SK-N-SH (cell line): Measurements from ENCODE around the gene ENPP7.

Source experiments
- EP300 ChIP-seq, 2 experiments: IDR thresholded peaks; 2 replicates each; pipeline versions ENCODE4 v1.4.0 to v1.6.1; 2012; ENCODE audit warnings: borderline replicate concordance in 1 of 2, low read depth in 1 of 2, low read length in 1 of 2
- FOSL2 ChIP-seq: IDR thresholded peaks from 2 replicates; pipeline ENCODE4 v1.4.0; 2012; ENCODE audit warnings: low read depth, mild to moderate bottlenecking, moderate library complexity, borderline replicate concordance
- GABPA ChIP-seq: IDR thresholded peaks from 2 replicates; pipeline ENCODE4 v1.4.0; 2012; ENCODE audit warnings: low read depth, mild to moderate bottlenecking
- MAX ChIP-seq: IDR thresholded peaks from 2 replicates; pipeline ENCODE4 v1.4.0; 2012; ENCODE audit warnings: low read depth
- POLR2AphosphoS5 ChIP-seq: IDR thresholded peaks from 2 replicates; pipeline ENCODE4 v1.6.1; 2012; ENCODE audit warnings: low read depth, low read length
- RCOR1 ChIP-seq: fragments of 150-350 bp; IDR thresholded peaks from 2 replicates; pipeline ENCODE4 v1.6.1; 2017; ENCODE audit warnings: antibody characterized with exemption, low read length
- RXRA ChIP-seq: IDR thresholded peaks from 2 replicates; pipeline ENCODE4 v1.4.0; 2012; ENCODE audit warnings: low read depth, mild to moderate bottlenecking, borderline replicate concordance
- SMC3 ChIP-seq: IDR thresholded peaks from 2 replicates; pipeline ENCODE4 v1.6.1; 2012; ENCODE audit warnings: low read depth, low read length, improper control_type of control experiment
- TAF1 ChIP-seq: IDR thresholded peaks from 2 replicates; pipeline ENCODE4 v1.6.1; 2012; ENCODE audit warnings: low read depth, mild to moderate bottlenecking, low read length, moderate library complexity, borderline replicate concordance
- TEAD4 ChIP-seq: IDR thresholded peaks from 2 replicates; pipeline ENCODE4 v1.4.0; 2012; ENCODE audit warnings: mild to moderate bottlenecking, borderline replicate concordance; ENCODE audit not compliant: insufficient read depth
- YY1 ChIP-seq: IDR thresholded peaks from 2 replicates; pipeline ENCODE4 v1.4.0; 2012; ENCODE audit warnings: low read depth, mild to moderate bottlenecking
- TF ChIP-seq, protein P1 (sequence below): fragments of 200-600 bp; sonication (generic); IDR thresholded peaks from 2 replicates; pipeline ENCODE4 v1.6.1; 2017; ENCODE audit warnings: antibody characterized with exemption, mild to moderate bottlenecking, moderate library complexity
- TF ChIP-seq, protein P2 (sequence below): fragments of 150-350 bp; IDR thresholded peaks from 2 replicates; pipeline ENCODE4 v1.6.1; 2016; ENCODE audit warnings: mild to moderate bottlenecking, low read depth, low read length
- TF ChIP-seq, protein P3 (sequence below): IDR thresholded peaks from 2 replicates; pipeline ENCODE4 v1.6.1; 2012; ENCODE audit warnings: mild to moderate bottlenecking, low read depth, low read length, moderate library complexity

DNA sequence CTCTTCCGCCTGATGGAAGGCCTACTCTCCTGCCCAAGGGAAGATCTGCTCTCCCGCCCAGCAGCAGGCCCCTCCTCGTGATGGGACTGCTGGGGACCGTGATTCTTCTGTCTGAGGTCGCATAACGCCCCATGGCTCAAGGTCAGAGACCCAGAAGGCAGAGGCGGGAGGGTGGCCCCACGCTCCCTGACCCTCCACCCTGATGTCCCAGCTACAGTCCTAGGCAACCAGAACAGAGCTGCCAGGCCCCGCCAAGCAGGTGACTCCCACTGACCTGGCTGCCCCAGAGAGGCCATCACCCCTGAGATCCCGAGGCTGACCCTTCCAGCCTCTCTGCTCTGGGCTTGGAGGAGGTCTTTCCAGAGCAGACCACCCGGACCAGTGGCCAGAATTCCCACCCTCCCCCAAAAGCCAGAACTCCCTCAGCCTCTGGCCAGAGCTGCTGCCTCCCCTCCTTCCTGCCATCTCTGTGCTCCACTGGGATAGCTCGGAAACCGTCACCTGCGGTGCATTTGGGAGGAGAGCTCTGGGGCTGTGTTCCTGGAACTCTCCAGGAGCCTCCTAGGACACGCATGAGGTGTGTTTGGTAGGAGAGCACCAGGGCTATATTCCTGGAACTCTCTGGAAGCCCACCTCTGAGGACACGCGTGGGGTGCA is 7.3 kb downstream of the ENPP7 start:
- TF ChIP-seq, protein P1, sequence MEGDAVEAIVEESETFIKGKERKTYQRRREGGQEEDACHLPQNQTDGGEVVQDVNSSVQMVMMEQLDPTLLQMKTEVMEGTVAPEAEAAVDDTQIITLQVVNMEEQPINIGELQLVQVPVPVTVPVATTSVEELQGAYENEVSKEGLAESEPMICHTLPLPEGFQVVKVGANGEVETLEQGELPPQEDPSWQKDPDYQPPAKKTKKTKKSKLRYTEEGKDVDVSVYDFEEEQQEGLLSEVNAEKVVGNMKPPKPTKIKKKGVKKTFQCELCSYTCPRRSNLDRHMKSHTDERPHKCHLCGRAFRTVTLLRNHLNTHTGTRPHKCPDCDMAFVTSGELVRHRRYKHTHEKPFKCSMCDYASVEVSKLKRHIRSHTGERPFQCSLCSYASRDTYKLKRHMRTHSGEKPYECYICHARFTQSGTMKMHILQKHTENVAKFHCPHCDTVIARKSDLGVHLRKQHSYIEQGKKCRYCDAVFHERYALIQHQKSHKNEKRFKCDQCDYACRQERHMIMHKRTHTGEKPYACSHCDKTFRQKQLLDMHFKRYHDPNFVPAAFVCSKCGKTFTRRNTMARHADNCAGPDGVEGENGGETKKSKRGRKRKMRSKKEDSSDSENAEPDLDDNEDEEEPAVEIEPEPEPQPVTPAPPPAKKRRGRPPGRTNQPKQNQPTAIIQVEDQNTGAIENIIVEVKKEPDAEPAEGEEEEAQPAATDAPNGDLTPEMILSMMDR = no peak
- no peak for TF ChIP-seq POLR2AphosphoS5
- no peak for TF ChIP-seq MAX
- TF ChIP-seq FOSL2 = no peak
- TF ChIP-seq, protein P2, sequence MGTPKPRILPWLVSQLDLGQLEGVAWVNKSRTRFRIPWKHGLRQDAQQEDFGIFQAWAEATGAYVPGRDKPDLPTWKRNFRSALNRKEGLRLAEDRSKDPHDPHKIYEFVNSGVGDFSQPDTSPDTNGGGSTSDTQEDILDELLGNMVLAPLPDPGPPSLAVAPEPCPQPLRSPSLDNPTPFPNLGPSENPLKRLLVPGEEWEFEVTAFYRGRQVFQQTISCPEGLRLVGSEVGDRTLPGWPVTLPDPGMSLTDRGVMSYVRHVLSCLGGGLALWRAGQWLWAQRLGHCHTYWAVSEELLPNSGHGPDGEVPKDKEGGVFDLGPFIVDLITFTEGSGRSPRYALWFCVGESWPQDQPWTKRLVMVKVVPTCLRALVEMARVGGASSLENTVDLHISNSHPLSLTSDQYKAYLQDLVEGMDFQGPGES = no peak
- no peak for TF ChIP-seq EP300 (IDR thresholded peaks at IDR 0.05; ENCODE audit: borderline replicate concordance in 1 of 2, low read depth in 1 of 2, low read length in 1 of 2)
- TF ChIP-seq TEAD4 = no peak
- TF ChIP-seq, protein P3, sequence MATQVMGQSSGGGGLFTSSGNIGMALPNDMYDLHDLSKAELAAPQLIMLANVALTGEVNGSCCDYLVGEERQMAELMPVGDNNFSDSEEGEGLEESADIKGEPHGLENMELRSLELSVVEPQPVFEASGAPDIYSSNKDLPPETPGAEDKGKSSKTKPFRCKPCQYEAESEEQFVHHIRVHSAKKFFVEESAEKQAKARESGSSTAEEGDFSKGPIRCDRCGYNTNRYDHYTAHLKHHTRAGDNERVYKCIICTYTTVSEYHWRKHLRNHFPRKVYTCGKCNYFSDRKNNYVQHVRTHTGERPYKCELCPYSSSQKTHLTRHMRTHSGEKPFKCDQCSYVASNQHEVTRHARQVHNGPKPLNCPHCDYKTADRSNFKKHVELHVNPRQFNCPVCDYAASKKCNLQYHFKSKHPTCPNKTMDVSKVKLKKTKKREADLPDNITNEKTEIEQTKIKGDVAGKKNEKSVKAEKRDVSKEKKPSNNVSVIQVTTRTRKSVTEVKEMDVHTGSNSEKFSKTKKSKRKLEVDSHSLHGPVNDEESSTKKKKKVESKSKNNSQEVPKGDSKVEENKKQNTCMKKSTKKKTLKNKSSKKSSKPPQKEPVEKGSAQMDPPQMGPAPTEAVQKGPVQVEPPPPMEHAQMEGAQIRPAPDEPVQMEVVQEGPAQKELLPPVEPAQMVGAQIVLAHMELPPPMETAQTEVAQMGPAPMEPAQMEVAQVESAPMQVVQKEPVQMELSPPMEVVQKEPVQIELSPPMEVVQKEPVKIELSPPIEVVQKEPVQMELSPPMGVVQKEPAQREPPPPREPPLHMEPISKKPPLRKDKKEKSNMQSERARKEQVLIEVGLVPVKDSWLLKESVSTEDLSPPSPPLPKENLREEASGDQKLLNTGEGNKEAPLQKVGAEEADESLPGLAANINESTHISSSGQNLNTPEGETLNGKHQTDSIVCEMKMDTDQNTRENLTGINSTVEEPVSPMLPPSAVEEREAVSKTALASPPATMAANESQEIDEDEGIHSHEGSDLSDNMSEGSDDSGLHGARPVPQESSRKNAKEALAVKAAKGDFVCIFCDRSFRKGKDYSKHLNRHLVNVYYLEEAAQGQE = no peak
- TF ChIP-seq RXRA = no peak
- no peak for TF ChIP-seq RCOR1
- no peak for TF ChIP-seq SMC3
- no peak for TF ChIP-seq GABPA
- no peak for TF ChIP-seq YY1
- no peak for TF ChIP-seq TAF1
